ENCODE measurements around the gene COX14.

The COX14 gene

DNA sequence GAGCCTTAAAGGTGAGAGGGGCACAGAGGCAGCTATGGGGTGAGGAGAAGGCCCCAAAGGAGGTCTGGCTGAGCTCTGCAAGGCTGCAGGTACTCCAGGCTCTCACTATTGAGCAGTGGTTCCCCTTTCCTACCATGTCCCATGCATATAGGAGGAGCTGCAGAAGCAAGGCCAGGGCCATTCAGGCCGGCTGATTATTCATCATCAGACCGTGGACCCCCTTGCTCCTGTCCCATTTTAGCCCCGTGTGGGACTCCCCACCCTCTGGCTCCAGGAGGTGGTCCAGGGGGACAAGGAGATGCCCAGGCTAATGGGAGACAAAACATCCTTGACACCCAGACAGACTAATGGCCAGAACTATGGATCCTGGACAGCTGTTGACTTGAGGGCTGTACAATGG, 5.1 kb upstream of the COX14 start:
- no peak for DNase-seq (ENCODE audit: low read depth)
- TF ChIP-seq, protein P1, sequence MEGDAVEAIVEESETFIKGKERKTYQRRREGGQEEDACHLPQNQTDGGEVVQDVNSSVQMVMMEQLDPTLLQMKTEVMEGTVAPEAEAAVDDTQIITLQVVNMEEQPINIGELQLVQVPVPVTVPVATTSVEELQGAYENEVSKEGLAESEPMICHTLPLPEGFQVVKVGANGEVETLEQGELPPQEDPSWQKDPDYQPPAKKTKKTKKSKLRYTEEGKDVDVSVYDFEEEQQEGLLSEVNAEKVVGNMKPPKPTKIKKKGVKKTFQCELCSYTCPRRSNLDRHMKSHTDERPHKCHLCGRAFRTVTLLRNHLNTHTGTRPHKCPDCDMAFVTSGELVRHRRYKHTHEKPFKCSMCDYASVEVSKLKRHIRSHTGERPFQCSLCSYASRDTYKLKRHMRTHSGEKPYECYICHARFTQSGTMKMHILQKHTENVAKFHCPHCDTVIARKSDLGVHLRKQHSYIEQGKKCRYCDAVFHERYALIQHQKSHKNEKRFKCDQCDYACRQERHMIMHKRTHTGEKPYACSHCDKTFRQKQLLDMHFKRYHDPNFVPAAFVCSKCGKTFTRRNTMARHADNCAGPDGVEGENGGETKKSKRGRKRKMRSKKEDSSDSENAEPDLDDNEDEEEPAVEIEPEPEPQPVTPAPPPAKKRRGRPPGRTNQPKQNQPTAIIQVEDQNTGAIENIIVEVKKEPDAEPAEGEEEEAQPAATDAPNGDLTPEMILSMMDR (IDR thresholded peaks at IDR 0.05; ENCODE audit: control insufficient read depth, insufficient read depth, low read depth, low read length, missing control alignments): no peak
- H3K4me3 ChIP-seq (ENCODE audit: control insufficient read depth, low read depth, low read length): no peak overlapping the region

DNA sequence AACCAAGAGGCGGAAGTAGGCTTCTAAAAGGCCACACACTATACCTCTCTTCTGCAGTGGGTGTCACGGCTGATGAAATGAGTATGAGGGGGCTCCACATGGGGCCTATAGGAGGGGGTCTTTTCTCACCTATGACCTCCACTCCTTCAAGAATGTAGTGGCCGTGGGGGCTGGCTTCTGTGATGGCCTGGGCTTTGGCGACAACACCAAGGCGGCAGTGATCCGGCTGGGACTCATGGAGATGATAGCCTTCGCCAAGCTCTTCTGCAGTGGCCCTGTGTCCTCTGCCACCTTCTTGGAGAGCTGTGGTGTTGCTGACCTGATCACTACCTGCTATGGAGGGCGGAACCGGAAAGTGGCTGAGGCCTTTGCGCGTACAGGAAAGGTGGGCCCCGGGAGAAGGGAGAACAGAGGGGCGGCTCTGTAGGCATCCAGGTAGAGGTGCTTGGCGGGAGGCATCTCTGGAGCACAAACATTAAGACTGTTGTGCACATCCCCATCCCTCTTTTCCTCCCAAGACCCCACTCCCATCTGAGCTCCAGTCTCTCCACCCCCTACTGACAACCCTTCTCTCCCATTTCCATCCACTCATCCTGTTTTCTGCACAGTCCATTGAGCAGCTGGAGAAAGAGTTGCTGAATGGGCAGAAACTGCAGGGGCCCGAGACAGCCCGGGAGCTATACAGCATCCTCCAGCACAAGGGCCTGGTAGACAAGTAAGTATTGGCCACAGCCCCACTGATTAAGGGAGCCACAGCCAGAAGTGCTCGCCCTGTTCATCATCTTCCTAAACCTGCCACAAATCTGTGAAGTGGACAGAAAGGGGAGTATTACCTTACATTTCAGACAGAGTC, 4.4 kb upstream of the COX14 start:
- TF ChIP-seq, protein P1 (IDR thresholded peaks at IDR 0.05; ENCODE audit: control insufficient read depth, insufficient read depth, low read depth, low read length, missing control alignments): no peak
- H3K4me3 ChIP-seq (ENCODE audit: control insufficient read depth, low read depth, low read length): no peak overlapping the region
- no peak for DNase-seq (ENCODE audit: low read depth)

DNA sequence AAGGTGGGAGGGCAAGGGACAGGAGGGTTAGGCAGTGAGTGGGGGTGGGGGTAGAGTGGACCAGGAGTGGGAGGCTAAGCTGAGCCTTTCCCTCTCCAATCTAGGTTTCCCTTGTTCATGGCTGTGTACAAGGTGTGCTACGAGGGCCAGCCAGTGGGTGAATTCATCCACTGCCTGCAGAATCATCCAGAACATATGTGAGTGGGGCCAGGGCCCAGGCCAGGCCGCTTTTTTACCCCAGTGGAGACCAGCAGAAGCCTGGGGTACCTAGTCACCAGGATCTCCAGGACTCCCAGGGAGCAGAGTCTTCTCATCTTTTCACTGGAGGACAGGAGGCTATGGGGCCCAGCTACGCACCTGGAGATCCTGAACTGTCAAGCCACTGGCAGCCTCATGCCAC, 2.7 kb upstream of the COX14 start:
- no peak overlapping the region for H3K4me3 ChIP-seq (ENCODE audit: control insufficient read depth, low read depth, low read length)
- TF ChIP-seq, protein P1 (IDR thresholded peaks at IDR 0.05; ENCODE audit: control insufficient read depth, insufficient read depth, low read depth, low read length, missing control alignments): no peak
- DNase-seq (ENCODE audit: low read depth): no peak

DNA sequence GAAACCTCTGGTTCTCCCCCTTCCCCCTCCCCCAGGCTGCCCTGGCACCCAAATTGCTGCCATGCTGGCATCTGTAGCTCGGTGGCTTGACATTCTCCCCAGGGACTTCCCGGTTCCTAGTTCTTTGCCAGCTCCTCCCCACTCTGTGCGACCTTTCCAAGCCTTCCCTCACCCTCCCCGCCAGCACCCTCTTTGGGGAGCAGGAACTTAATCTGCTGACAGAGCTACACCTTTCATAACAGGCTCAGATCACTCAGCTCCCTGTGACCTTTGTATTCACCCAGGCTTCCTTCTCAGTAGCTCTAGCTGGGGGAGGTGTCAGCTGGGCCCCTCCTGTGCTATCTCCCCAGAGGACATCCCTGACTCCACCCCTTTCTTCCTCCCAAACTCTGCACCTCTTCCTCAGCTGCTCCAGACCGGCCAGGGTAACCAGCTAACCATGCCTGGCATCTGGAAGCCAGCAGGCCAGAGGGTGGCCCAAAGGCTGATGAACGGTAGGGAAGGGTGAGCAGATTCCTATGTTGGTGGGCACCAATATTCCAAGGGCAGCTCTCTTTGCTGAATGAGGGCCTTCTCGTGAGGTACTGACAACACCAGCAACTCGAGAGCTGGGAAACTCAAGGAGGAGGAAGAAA, 1.8 kb upstream of the COX14 start:
- TF ChIP-seq, protein P1 (IDR thresholded peaks at IDR 0.05; ENCODE audit: control insufficient read depth, insufficient read depth, low read depth, low read length, missing control alignments): no peak
- no peak overlapping the region for H3K4me3 ChIP-seq (ENCODE audit: control insufficient read depth, low read depth, low read length)
- no peak for DNase-seq (ENCODE audit: low read depth)

DNA sequence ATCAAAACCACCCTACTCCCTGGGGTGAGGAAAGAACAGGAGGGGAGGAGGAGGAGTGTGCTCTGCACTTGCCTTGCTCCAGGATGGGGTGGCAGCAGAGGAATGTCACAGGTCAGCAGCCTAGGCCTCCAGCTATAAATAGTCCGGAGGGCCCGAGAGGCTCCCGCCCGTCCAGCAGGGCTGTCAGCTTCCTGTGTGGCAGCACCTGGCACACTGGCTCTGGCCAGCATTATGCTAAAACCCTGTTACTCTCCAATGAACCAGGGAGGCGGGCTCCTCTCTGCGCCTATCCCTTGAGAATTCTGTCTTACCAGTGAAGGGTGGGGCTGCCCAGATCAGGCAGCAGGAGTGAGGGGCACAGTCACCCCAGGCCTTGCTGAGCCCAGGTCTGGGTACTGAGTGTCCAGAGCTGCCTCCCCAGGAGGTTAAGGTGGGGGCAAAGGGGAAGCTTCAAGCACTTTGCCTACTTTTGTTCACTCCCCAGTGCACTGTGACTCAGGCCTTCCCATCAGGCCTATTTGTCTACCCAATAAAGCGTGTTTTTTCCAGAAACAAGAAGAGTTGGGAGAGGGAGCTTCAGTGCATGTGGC, 1.2 kb upstream of the COX14 start:
- H3K4me3 ChIP-seq (ENCODE audit: control insufficient read depth, low read depth, low read length): no peak overlapping the region
- TF ChIP-seq, protein P1 (IDR thresholded peaks at IDR 0.05; ENCODE audit: control insufficient read depth, insufficient read depth, low read depth, low read length, missing control alignments): no peak
- no peak for DNase-seq (ENCODE audit: low read depth)

DNA sequence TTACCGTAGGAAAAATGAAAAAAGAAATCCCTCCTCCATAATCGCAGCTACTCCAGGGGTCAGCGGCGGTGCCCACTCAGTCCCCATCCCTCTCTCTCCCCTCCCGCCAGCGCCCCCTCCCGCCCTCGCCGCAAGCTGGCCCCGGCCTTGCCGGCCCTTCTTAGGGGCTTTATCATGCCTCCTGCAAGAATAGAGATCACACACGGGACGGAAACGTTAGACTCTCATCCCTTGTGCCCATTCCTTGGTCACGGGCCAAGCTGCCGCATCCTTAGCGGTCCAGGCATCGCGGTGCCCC, 692 bp upstream of the COX14 start:
- no peak for DNase-seq (ENCODE audit: low read depth)
- TF ChIP-seq, protein P1 (IDR thresholded peaks at IDR 0.05; ENCODE audit: control insufficient read depth, insufficient read depth, low read depth, low read length, missing control alignments): no peak
- peak overlapping the region; percentile 28 for H3K4me3 ChIP-seq (ENCODE audit: control insufficient read depth, low read depth, low read length)
